K562 (cell line): Measurements from ENCODE around the gene CNIH3. TPM values are rescaled to one million over a fixed set of nuclear protein-coding genes. Genes with fewer than 3 reads are reported as not detected.

Source experiments
- ATAC-seq: fragments of 200-7000 bp; cut with Tn5 transposase; 3 replicates; pipeline ENCODE4 v1.9.1; 2020; ENCODE audit warnings: moderate library complexity
- BruUV-seq: library from RNA; stranded (reverse); fragments of 400-500 nt; replicated peaks from 2 replicates; lab custom pipeline; 2021; lab: Mats Ljungman, UMichigan
- CTCF ChIA-PET: fragments of 300-600 bp; formaldehyde crosslinking; extraction: SDS; loops from one replicate; lab custom pipeline; 2021; ENCODE audit warnings: low intra/inter-chr PET ratio; lab: Yijun Ruan, JAX
- POLR2A ChIA-PET: fragments of 300-600, 350-650 bp; sonication (Branson Sonifier 250); formaldehyde crosslinking; extraction: SDS; loops from one replicate; lab custom pipeline; 2021; ENCODE audit warnings: antibody characterized with exemption, inconsistent platforms; lab: Yijun Ruan, JAX
- DNase-seq, 4 experiments: peaks; one replicate each; pipeline versions ENCODE4 v3.0.0 to v3.0.0-alpha.2; 2011 to 2018; ENCODE audit warnings: low spot score in 3 of 4, mixed read lengths in 3 of 4; ENCODE audit errors: extremely low read depth in 1 of 4
- FAIRE-seq: peaks from 2 replicates; lab custom pipeline; 2011; peaks lifted over from hg19 to GRCh38; lab: Jason Lieb, UNC
- H2AFZ ChIP-seq: 2 replicates; pipeline ENCODE4 v1.6.0; 2011; ENCODE audit warnings: low read depth, low read length, control low read depth, inconsistent platforms
- H3K27ac ChIP-seq: fragments of 200-600 bp; 3 replicates; pipeline ENCODE4 v1.8.0; 2011; ENCODE audit warnings: low read depth, mild to moderate bottlenecking, control low read depth, inconsistent platforms, low read length, moderate library complexity, mixed read lengths; ENCODE audit errors: extremely low read depth
- H3K27me3 ChIP-seq, 2 experiments: fragments of 300-600 bp in 1 of 2; 2 replicates in 1 of 2; 3 replicates in 1 of 2; pipeline versions ENCODE4 v1.6.0 to v1.8.0; 2011; ENCODE audit warnings: inconsistent platforms in 2 of 2, low read length in 2 of 2, mild to moderate bottlenecking in 1 of 2, mixed read lengths in 1 of 2, moderate library complexity in 1 of 2; ENCODE audit not compliant: control insufficient read depth in 2 of 2, insufficient read depth in 2 of 2
- H3K36me3 ChIP-seq: fragments of 300-600 bp; 3 replicates; pipeline ENCODE4 v1.8.0; 2011; ENCODE audit warnings: mild to moderate bottlenecking, low read length, inconsistent platforms; ENCODE audit not compliant: control insufficient read depth, insufficient read depth
- H3K4me1 ChIP-seq, 2 experiments: fragments of 200-600 bp in 1 of 2; replicated peaks in 1 of 2; 2 replicates in 1 of 2; 3 replicates in 1 of 2; pipeline versions ENCODE4 v1.5.1 to v1.8.0; 2011; ENCODE audit warnings: inconsistent platforms in 2 of 2, low read length in 2 of 2, mild to moderate bottlenecking in 1 of 2, mixed read lengths in 1 of 2, moderate library complexity in 1 of 2; ENCODE audit not compliant: control insufficient read depth in 2 of 2, insufficient read depth in 2 of 2
- H3K4me2 ChIP-seq: 2 replicates; pipeline ENCODE4 v1.6.1; 2011; ENCODE audit warnings: low read length, control low read depth, inconsistent platforms, mixed read lengths; ENCODE audit not compliant: insufficient read depth
- H3K4me3 ChIP-seq: fragments of 200-600 bp; sonication (generic), shearing (Covaris generic); 2 replicates; pipeline ENCODE4 v1.5.1; 2016; ENCODE audit warnings: control low read depth, inconsistent platforms
- H3K79me2 ChIP-seq: fragments of 200-600 bp; 3 replicates; pipeline ENCODE4 v1.8.0; 2011; ENCODE audit warnings: low read length, inconsistent platforms; ENCODE audit not compliant: control insufficient read depth, insufficient read depth
- H3K9ac ChIP-seq, 2 experiments: 2 replicates each; pipeline versions ENCODE4 v1.6.0 to v1.6.1; 2011; ENCODE audit warnings: low read depth in 2 of 2, low read length in 2 of 2, control low read depth in 1 of 2, inconsistent platforms in 1 of 2, mild to moderate bottlenecking in 1 of 2, mixed read lengths in 1 of 2; ENCODE audit not compliant: insufficient read depth in 1 of 2
- H3K9me1 ChIP-seq: one replicate; pipeline ENCODE4 v1.6.0; 2011; ENCODE audit warnings: inconsistent platforms, mild to moderate bottlenecking, low read length, moderate library complexity; ENCODE audit not compliant: control insufficient read depth, insufficient read depth
- H3K9me3 ChIP-seq: replicated peaks from 2 replicates; pipeline ENCODE4 v1.5.1; 2011; ENCODE audit warnings: low read depth, low read length, inconsistent platforms; ENCODE audit not compliant: control insufficient read depth, insufficient read depth
- H4K20me1 ChIP-seq: replicated peaks from 2 replicates; pipeline ENCODE4 v1.6.1; 2011; ENCODE audit warnings: low read length, inconsistent platforms, mixed read lengths; ENCODE audit not compliant: control insufficient read depth, insufficient read depth
- FOSL1 ChIP-seq: fragments of 200-800 bp; sonication (Bioruptor generic); conservative IDR thresholded peaks from 2 replicates; pipeline ENCODE4 v1.6.1; 2016; ENCODE audit warnings: missing genetic modification characterization, missing compliant biosample characterization
- MECOM ChIP-seq: fragments of 250-450 bp; sonication (Bioruptor Pico); IDR thresholded peaks from 2 replicates; pipeline ENCODE4 v1.8.0; 2022; ENCODE audit warnings: inconsistent platforms
- NCOA6 ChIP-seq: fragments of 450-650 bp; IDR thresholded peaks from 2 replicates; pipeline ENCODE4 v1.6.1; 2017; ENCODE audit warnings: mild to moderate bottlenecking
- NKRF ChIP-seq: fragments of 450-650 bp; IDR thresholded peaks from 2 replicates; pipeline ENCODE4 v1.6.1; 2016; ENCODE audit warnings: borderline replicate concordance
- ZNF24 ChIP-seq: fragments of 450-650 bp; IDR thresholded peaks from 2 replicates; pipeline ENCODE4 v1.6.1; 2016
- ZNF780A ChIP-seq: fragments of 250-450 bp; sonication (Bioruptor Pico); IDR thresholded peaks from 2 replicates; pipeline ENCODE4 v1.5.0; 2021; ENCODE audit warnings: mild to moderate bottlenecking
- WGBS: fragments of 100-300 bp; shearing (Covaris generic); methylation state at CpG from one replicate; pipeline ENCODE4 v1.1.6; 2016; ENCODE audit warnings: low coverage, mixed read lengths; ENCODE audit not compliant: insufficient coverage; ENCODE audit errors: missing lambda C conversion rate; 5-methylcytosine and 5-hydroxymethylcytosine counted together
- in situ Hi-C: fragments of 300-500 bp; cut with MboI; formaldehyde crosslinking; loops from 4 replicates; pipeline ENCODE4 v1.15.0; 2018; ENCODE audit warnings: inconsistent platforms, mixed read lengths
- intact Hi-C: fragments of 100-400 bp; cut with micrococcal nuclease; formaldehyde crosslinking; loops from 2 replicates; pipeline ENCODE4 v1.14.2; 2022
- polyA plus RNA-seq, 8 experiments: library from polyadenylated mRNA; depleted of rRNA in 4 of 8; stranded (reverse) in 5 of 8; unstranded in 3 of 8; fragments of >200 nt; fragmentation: Nextera tagmentation in 2 of 8; fragmentation: Illumina TruSeq in 1 of 8; extraction: Ambion mirVana in 2 of 8; extraction: Trizol in 1 of 8; gene quantifications; 2 replicates each; pipeline versions ENCODE4 v1.2.1 to v1.2.3, GENCODE V29; 2011 to 2014; ENCODE audit warnings: inconsistent platforms in 1 of 8, missing spikeins in 1 of 8
- total RNA-seq, 7 experiments: library from RNA; depleted of rRNA in 6 of 7; stranded (reverse); fragments of >200 nt in 6 of 7; fragmentation: Illumina TruSeq in 2 of 7; extraction: Trizol in 2 of 7; gene quantifications; 2 replicates each; pipeline versions ENCODE4 v1.2.1 to v1.2.3, GENCODE V29; 2011 to 2021; ENCODE audit warnings: low replicate concordance in 1 of 7

CNIH3 gene
- total and polyA plus RNA-seq, 9 of the 15 experiments (the other 6 are each of a cell fraction or from before 2014, with no cell fraction given) = 0.14 to 1.8 (median 0.79) TPM

- DNase-seq = no peak
- Histone ChIP-seq H3K9me1 (no peaks in the 10 kb centered on the region), H3K27ac (no peak overlapping the region), H3K79me2 (no peaks in the 10 kb centered on the region), H3K4me2 (no peak overlapping the region), H2AFZ (no peak overlapping the region), H3K36me3 (no peaks in the 10 kb centered on the region), H3K4me3 (no peak overlapping the region), H3K9me3 (no peaks in the 10 kb centered on the region), H3K4me1 (no peaks in the 10 kb centered on the region), H3K27me3 (peaks cover 19 to 69% of the 10 kb centered on the region in 2 experiments; a peak in 4 of 5 replicates), H4K20me1 (no peaks in the 10 kb centered on the region), H3K9ac (no peak overlapping the region)
- WGBS = 0% methylated on average over 2 of the region's 2 CpGs
- no peak for ATAC-seq
- no TSS peak for BruUV-seq
- no peak for TF ChIP-seq ZNF24
- TF ChIP-seq NKRF = no peak
- no peak for TF ChIP-seq NCOA6
- no peak for TF ChIP-seq ZNF780A
- TF ChIP-seq FOSL1 (tag) = no peak
- no peak for TF ChIP-seq MECOM (CRISPR knock-in tag)
- ChIA-PET POLR2A (no interaction called here), CTCF (no interaction called here)
- in situ Hi-C loops = no loop called here
- intact Hi-C loops = loop anchor here (10.0 kb wide), 1 partner anchor 533 kb away; the partner anchor contains the start of gene FBXO28
- FAIRE-seq = no peak
Measured at GRCh38 chr1:224647449-224647848, 31.3 kb downstream of the CNIH3 start.
